Sigmoid colon (tissue), 4 donors: ENCODE measurements around the gene SNX1.

Experiments used
- POLR2A ChIP-seq, 2 donors: fragments of 450-650 bp; IDR thresholded peaks; one replicate each; pipeline ENCODE4 v1.6.1; 2016; ENCODE audit warnings: antibody characterized with exemption in 2 of 2, mild to moderate bottlenecking in 2 of 2, moderate library complexity in 2 of 2
- POLR2AphosphoS5 ChIP-seq, 4 donors: sonication (generic); formaldehyde crosslinking; IDR thresholded peaks; one replicate each; pipeline ENCODE4 v1.6.1; 2017; ENCODE audit warnings: antibody characterized with exemption in 4 of 4

DNA sequence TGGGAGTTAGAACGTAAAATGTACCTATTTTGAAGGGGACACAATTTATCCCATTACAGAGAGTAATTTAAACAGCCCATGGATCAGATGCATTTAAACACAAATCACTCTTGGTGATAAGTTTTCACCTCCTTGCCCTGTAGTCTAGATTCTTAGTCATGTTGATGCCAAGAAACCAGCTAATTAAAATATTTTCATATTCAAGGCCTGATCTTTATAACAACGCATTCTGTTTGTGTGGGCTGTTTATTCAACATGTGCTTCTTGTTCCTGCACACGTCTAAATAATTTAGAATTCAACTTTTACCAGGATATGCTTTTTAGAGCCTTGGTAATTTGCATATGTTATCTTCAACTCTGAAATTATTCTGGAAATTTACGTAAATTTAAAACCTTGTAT is 25.8 kb downstream of the SNX1 start:
- TF ChIP-seq POLR2A (IDR thresholded peaks at IDR 0.05) (no peak), POLR2AphosphoS5 (IDR thresholded peaks at IDR 0.05) (no peak)
